Esophagus squamous epithelium (tissue), 4 donors: ENCODE data around the gene ABCG4.

ENCODE experiments used
- POLR2A ChIP-seq, 4 donors: fragments of 450-650 bp; IDR thresholded peaks; one replicate each; pipeline ENCODE4 v1.6.1; 2017; ENCODE audit warnings: antibody characterized with exemption in 4 of 4, mild to moderate bottlenecking in 4 of 4, moderate library complexity in 3 of 4
- TF ChIP-seq, protein P1 (sequence below), 6 experiments: fragments of 450-650 bp in 4 of 6; fragments of 200-600 bp in 2 of 6; sonication (generic) in 2 of 6; IDR thresholded peaks; one replicate each; pipeline ENCODE4 v1.5.1; 2016 to 2019; ENCODE audit warnings: antibody characterized with exemption in 6 of 6, mild to moderate bottlenecking in 4 of 6, moderate library complexity in 4 of 6

DNA sequence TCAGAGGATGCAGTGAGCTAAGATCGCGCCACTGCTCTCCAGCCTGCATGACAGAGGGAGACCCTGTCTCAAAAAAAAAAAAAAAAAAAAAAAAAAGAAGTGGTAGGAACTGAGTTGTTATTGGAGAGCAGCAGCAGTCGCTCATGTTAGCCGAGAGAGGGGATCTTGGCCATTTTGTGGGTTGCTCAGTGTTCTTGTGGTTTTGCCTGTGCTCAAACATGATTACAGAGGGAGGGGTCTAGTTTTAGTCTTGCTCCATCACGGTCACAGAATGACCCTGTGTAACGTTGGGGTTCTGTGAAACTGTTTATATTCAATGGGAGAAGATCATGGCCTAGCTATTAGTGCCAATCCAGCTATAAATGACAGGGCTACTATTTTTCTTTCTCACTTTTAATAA lies 49.1 kb upstream of the ABCG4 start:
- TF ChIP-seq, protein P1, sequence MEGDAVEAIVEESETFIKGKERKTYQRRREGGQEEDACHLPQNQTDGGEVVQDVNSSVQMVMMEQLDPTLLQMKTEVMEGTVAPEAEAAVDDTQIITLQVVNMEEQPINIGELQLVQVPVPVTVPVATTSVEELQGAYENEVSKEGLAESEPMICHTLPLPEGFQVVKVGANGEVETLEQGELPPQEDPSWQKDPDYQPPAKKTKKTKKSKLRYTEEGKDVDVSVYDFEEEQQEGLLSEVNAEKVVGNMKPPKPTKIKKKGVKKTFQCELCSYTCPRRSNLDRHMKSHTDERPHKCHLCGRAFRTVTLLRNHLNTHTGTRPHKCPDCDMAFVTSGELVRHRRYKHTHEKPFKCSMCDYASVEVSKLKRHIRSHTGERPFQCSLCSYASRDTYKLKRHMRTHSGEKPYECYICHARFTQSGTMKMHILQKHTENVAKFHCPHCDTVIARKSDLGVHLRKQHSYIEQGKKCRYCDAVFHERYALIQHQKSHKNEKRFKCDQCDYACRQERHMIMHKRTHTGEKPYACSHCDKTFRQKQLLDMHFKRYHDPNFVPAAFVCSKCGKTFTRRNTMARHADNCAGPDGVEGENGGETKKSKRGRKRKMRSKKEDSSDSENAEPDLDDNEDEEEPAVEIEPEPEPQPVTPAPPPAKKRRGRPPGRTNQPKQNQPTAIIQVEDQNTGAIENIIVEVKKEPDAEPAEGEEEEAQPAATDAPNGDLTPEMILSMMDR (IDR thresholded peaks at IDR 0.05) = no peak
- no peak for TF ChIP-seq POLR2A (IDR thresholded peaks at IDR 0.05)
